PFSK-1 (cell line): ENCODE results near the gene TTYH1.

ENCODE experiments used
- FOXP2 ChIP-seq: optimal IDR thresholded peaks from 2 replicates; pipeline ENCODE3; 2011; ENCODE audit warnings: borderline replicate concordance, control low read depth, inconsistent platforms; ENCODE audit not compliant: insufficient read depth; ENCODE audit errors: extremely low read length, extremely low read depth
- POLR2AphosphoS5 ChIP-seq: IDR thresholded peaks from 2 replicates; pipeline ENCODE4 v1.6.1; 2012; ENCODE audit warnings: low read depth, mild to moderate bottlenecking, control low read depth, low read length, moderate library complexity
- SIN3A ChIP-seq: IDR thresholded peaks from 2 replicates; pipeline ENCODE4 v1.6.1; 2012; ENCODE audit warnings: mild to moderate bottlenecking, low read length, moderate library complexity, borderline replicate concordance; ENCODE audit not compliant: insufficient read depth
- TAF1 ChIP-seq: IDR thresholded peaks from 2 replicates; pipeline ENCODE4 v1.6.1; 2012; ENCODE audit warnings: low read length, control low read depth, borderline replicate concordance; ENCODE audit not compliant: insufficient read depth
- TF ChIP-seq, protein P1 (sequence below), 2 experiments: IDR thresholded peaks; 2 replicates each; pipeline versions ENCODE4 v1.6.1 to v1.8.0; 2011 to 2012; ENCODE audit warnings: low read depth in 2 of 2, low read length in 2 of 2, control low read depth in 1 of 2, inconsistent platforms in 1 of 2, mild to moderate bottlenecking in 1 of 2, moderate library complexity in 1 of 2; ENCODE audit not compliant: insufficient read depth in 1 of 2

The TTYH1 gene

DNA sequence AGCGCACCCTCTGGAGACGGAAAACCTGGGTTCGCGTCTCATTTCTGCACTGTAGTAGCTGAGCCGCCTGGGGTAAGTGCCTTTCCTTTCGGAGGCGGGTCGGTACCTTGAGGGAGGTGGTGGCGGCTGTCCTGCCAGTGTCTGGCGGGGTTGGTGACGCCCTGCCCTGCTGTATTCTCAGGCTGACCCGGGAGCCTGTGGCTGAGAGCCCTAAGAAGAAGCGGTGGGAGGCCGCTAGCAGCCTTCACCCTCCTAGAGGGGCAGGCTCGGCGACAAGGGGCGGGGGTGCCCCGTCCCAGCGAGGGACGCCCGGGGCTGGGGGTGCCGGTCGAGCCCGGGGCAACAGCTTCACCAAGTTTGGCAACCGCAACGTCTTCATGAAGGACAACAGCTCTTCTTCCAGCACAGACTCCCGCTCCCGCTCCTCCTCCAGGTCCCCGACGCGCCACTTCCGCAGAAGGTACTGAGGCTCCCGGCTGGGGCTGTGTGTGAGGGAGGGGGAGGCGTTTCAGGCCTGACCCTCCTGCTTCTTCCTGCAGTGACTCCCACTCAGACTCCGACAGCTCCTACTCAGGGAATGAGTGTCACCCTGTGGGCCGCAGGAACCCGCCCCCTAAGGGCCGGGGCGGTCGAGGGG is 40.6 kb downstream of the TTYH1 start:
- no peak for TF ChIP-seq TAF1
- TF ChIP-seq, protein P1, sequence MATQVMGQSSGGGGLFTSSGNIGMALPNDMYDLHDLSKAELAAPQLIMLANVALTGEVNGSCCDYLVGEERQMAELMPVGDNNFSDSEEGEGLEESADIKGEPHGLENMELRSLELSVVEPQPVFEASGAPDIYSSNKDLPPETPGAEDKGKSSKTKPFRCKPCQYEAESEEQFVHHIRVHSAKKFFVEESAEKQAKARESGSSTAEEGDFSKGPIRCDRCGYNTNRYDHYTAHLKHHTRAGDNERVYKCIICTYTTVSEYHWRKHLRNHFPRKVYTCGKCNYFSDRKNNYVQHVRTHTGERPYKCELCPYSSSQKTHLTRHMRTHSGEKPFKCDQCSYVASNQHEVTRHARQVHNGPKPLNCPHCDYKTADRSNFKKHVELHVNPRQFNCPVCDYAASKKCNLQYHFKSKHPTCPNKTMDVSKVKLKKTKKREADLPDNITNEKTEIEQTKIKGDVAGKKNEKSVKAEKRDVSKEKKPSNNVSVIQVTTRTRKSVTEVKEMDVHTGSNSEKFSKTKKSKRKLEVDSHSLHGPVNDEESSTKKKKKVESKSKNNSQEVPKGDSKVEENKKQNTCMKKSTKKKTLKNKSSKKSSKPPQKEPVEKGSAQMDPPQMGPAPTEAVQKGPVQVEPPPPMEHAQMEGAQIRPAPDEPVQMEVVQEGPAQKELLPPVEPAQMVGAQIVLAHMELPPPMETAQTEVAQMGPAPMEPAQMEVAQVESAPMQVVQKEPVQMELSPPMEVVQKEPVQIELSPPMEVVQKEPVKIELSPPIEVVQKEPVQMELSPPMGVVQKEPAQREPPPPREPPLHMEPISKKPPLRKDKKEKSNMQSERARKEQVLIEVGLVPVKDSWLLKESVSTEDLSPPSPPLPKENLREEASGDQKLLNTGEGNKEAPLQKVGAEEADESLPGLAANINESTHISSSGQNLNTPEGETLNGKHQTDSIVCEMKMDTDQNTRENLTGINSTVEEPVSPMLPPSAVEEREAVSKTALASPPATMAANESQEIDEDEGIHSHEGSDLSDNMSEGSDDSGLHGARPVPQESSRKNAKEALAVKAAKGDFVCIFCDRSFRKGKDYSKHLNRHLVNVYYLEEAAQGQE (IDR thresholded peaks at IDR 0.05; ENCODE audit: insufficient read depth in 1 of 2, low read depth in 2 of 2, low read length in 2 of 2) = no peak
- no peak for TF ChIP-seq POLR2AphosphoS5
- TF ChIP-seq SIN3A = no peak
- no peak for TF ChIP-seq FOXP2

DNA sequence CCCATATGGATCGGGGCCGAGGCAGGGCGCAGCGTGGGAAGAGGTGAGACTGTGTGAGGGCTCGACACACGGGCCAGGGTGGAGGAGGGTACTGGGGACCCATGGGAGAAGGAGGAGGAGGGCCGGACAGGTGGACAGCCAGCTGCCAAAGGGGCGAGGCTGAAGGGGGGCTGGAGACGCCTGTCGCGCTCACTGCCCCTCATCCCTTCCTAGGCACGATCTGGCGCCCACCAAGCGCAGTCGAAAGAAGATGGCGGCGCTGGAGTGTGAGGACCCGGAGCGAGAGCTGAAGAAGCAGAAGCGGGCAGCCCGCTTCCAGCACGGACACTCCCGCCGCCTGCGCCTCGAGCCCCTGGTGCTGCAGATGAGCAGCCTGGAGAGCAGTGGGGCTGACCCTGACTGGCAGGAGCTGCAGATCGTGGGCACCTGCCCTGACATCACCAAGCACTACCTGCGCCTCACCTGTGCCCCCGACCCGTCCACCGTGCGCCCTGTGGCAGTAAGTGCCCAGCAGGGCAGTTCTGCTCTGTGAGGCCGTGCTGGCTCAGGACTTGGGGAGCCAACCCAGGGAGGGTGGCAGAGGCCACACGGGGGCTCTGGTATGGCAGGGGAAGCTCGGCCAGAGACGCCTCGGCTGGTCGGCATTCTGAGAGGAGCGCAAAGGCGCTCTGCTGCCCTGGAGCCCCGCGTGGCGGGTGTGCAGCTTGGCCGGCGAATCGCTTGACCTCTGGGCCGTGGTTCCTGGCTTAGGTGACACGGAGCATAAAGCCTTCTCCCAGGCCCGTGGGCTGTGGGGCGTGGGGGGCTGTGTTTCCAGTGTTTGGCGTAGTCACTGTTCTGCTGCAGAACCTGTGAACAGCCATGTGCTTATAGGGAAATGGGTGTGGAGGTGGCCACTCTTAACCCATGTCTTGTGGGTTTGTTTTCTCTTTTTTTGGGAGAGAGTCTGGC is 41.4 kb downstream of the TTYH1 start:
- TF ChIP-seq, protein P1 (IDR thresholded peaks at IDR 0.05; ENCODE audit: insufficient read depth in 1 of 2, low read depth in 2 of 2, low read length in 2 of 2) = no peak
- TF ChIP-seq FOXP2 = no peak
- TF ChIP-seq POLR2AphosphoS5 = no peak
- TF ChIP-seq TAF1 = no peak
- no peak for TF ChIP-seq SIN3A

DNA sequence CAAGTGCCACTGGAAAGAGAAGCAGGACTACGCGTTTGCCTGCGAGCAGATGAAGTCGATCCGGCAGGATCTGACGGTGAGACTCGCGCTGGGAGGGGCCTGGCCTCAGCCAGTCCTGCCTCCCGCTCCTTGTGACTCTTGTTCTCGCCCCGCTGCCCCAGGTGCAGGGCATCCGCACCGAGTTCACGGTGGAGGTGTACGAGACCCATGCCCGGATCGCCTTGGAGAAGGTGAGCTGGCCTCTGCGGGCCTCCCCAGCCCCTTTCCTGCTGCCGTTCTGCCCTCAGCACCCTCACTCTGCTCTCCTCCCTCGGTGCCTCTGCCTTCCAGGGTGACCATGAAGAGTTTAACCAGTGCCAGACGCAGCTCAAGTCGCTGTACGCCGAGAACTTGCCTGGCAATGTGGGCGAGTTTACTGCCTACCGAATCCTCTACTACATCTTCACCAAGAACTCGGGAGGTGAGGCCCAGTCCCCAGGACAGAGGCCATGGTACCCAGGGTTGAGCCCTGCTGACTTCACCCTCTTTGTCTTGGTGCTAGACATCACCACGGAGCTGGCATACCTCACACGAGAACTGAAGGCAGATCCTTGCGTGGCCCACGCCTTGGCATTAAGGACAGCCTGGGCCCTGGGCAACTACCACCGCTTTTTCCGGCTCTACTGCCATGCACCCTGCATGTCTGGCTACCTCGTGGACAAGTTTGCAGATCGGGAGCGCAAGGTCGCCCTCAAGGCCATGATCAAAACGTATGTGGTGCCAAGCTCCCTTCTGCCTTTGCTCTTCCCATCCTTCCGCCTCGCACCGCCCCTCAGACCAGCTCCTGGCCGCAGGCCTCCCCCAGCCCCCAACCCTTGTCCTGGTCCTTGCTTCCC is 42.7 kb downstream of the TTYH1 start:
- TF ChIP-seq TAF1 (no peak), FOXP2 (no peak), POLR2AphosphoS5 (no peak), SIN3A (no peak)
- TF ChIP-seq, protein P1 (IDR thresholded peaks at IDR 0.05; ENCODE audit: insufficient read depth in 1 of 2, low read depth in 2 of 2, low read length in 2 of 2) = no peak

DNA sequence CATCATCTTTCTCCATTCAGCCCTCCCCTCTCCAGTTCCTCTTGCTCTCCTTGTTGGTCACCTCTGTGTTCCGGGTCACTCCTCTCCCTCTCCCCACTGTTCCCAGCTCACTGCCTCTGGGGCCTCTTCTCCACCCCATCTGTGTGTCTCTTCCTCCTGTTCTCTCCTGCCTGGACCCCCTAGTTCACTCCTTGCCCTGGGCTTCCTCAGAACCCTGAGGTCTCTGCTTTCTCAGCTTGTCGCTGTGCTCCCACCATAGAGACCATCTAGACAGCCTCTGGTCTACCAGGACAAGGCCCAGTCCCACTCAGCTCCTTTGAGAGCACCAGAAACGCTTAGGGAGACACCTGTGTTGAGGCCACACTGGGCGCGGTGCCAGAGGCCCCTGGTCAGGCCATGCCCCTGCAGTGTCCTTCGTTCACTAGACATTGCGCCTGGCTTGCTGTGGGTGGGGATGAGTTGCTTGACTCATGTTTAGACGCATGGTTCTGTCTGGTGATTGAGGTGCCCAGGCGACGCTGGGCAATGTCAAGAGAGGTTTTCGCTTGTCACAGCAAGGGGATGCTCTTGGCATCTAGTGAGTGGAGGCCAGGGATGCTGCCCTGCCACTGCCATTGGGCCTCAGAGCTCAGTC is 43.5 kb downstream of the TTYH1 start:
- no peak for TF ChIP-seq FOXP2
